Activated CD4-positive, alpha-beta memory T cell treated with anti-CD3 and anti-CD28 coated beads, Interleukin-2, amount 10 ng/mL, durations not matched to agents 7 days and 5 days (primary cell): Measurements from ENCODE around the gene PRKCA. TPM values are rescaled to one million over a fixed set of nuclear protein-coding genes. Genes with fewer than 3 reads are reported as not detected.

Source experiments
- CTCF ChIA-PET: fragments of 350-600 bp; sonication (Branson Sonifier 250); formaldehyde crosslinking; loops from one replicate; lab custom pipeline; 2021; ENCODE audit warnings: antibody characterized with exemption, inconsistent platforms; lab: Charles Lee
- POLR2A ChIA-PET: fragments of 350-600 bp; sonication (Branson Sonifier 250); formaldehyde crosslinking; loops from one replicate; lab custom pipeline; 2021; ENCODE audit warnings: antibody characterized with exemption; lab: Charles Lee
- DNase-seq: peaks from one replicate; pipeline ENCODE4 v3.0.0-alpha.2; 2020
- H3K27ac Mint-ChIP-seq: one replicate; pipeline ENCODE4 v1.8.0; 2021; ENCODE audit warnings: mild to moderate bottlenecking, mixed read lengths
- H3K27me3 Mint-ChIP-seq: one replicate; pipeline ENCODE4 v1.8.0; 2021; ENCODE audit warnings: mixed read lengths
- H3K36me3 Mint-ChIP-seq: one replicate; pipeline ENCODE4 v1.8.0; 2021; ENCODE audit warnings: low read depth, mixed read lengths
- H3K4me1 Mint-ChIP-seq: one replicate; pipeline ENCODE4 v1.8.0; 2021; ENCODE audit warnings: mixed read lengths
- H3K4me3 Mint-ChIP-seq: one replicate; pipeline ENCODE4 v1.8.0; 2021; ENCODE audit warnings: mild to moderate bottlenecking, mixed read lengths
- H3K9me3 Mint-ChIP-seq: one replicate; pipeline ENCODE4 v1.8.0; 2021; ENCODE audit warnings: mixed read lengths
- total RNA-seq, 2 experiments: library from RNA; stranded (reverse); gene quantifications; one replicate each; pipeline ENCODE4 v1.2.3, GENCODE V29; 2021

PRKCA gene
- total RNA-seq, 2 experiments from 2014 or later = 57.6 to 61.3 TPM

- Mint-ChIP-seq H3K27me3 (no peaks in the 10 kb centered on the region), H3K36me3 (peaks cover 17% of the 10 kb centered on the region), H3K4me3 (no peak overlapping the region), H3K9me3 (no peaks in the 10 kb centered on the region), H3K27ac (no peak overlapping the region), H3K4me1 (peaks cover 11% of the 10 kb centered on the region)
- POLR2A ChIA-PET = no interaction called here
- CTCF ChIA-PET = no interaction called here
- no peak for DNase-seq
These were observed 269.3 kb downstream of the PRKCA start for GRCh38 chr17:66571745-66572144.

GRCh38 chr17:66573078-66573477 lies 270.7 kb downstream of the PRKCA start:
- ChIA-PET CTCF (interaction anchor here (1.0 kb wide), 1 partner anchor 317 kb away, joined by 3 read pairs; no protein-coding TSS in a partner anchor), POLR2A (interaction anchor here (0.9 kb wide), 1 partner anchor 20 kb away, joined by 4 read pairs; no protein-coding TSS in a partner anchor)
- H3K4me1 Mint-ChIP-seq = no peaks in the 10 kb centered on the region
- DNase-seq = no peak
- H3K36me3 Mint-ChIP-seq = peaks cover 16% of the 10 kb centered on the region
- H3K4me3 Mint-ChIP-seq = no peak overlapping the region
- H3K27ac Mint-ChIP-seq = no peak overlapping the region
- no peaks in the 10 kb centered on the region for H3K9me3 Mint-ChIP-seq
- H3K27me3 Mint-ChIP-seq = no peaks in the 10 kb centered on the region

- POLR2A ChIA-PET = interaction anchor here (0.9 kb wide), 1 partner anchor 21 kb away, joined by 4 read pairs; no protein-coding TSS in a partner anchor
- peaks cover 3% of the 10 kb centered on the region for H3K4me1 Mint-ChIP-seq
- H3K4me3 Mint-ChIP-seq = no peak overlapping the region
- H3K36me3 Mint-ChIP-seq = peaks cover 21% of the 10 kb centered on the region
- H3K27me3 Mint-ChIP-seq = no peaks in the 10 kb centered on the region
- no peak for DNase-seq
- H3K9me3 Mint-ChIP-seq = no peaks in the 10 kb centered on the region
- CTCF ChIA-PET = no interaction called here
- no peak overlapping the region for H3K27ac Mint-ChIP-seq
These were observed 271.7 kb downstream of the PRKCA start for GRCh38 chr17:66574123-66574522.

- ChIA-PET POLR2A (no interaction called here), CTCF (interaction anchor here (1.6 kb wide), 1 partner anchor 10 kb away, joined by 6 read pairs; no protein-coding TSS in a partner anchor)
- H3K9me3 Mint-ChIP-seq = no peaks in the 10 kb centered on the region
- peaks cover 29% of the 10 kb centered on the region for H3K36me3 Mint-ChIP-seq
- no peak overlapping the region for H3K4me3 Mint-ChIP-seq
- DNase-seq = no peak
- no peaks in the 10 kb centered on the region for H3K27me3 Mint-ChIP-seq
- H3K27ac Mint-ChIP-seq = no peak overlapping the region
- peaks cover 4% of the 10 kb centered on the region for H3K4me1 Mint-ChIP-seq
These were observed 274.1 kb downstream of the PRKCA start for GRCh38 chr17:66576473-66576872.

- H3K27ac Mint-ChIP-seq = no peak overlapping the region
- H3K4me3 Mint-ChIP-seq = no peak overlapping the region
- CTCF ChIA-PET = interaction anchor here (1.6 kb wide), 1 partner anchor 10 kb away, joined by 6 read pairs; no protein-coding TSS in a partner anchor
- H3K9me3 Mint-ChIP-seq = peaks cover 1% of the 10 kb centered on the region
- POLR2A ChIA-PET = no interaction called here
- no peak for DNase-seq
- H3K27me3 Mint-ChIP-seq = no peaks in the 10 kb centered on the region
- peaks cover 4% of the 10 kb centered on the region for H3K4me1 Mint-ChIP-seq
- peaks cover 29% of the 10 kb centered on the region for H3K36me3 Mint-ChIP-seq
These were observed 274.6 kb downstream of the PRKCA start for GRCh38 chr17:66577041-66577440.

GRCh38 chr17:66578781-66579489 lies 276.5 kb downstream of the PRKCA start:
- H3K4me1 Mint-ChIP-seq = peaks cover 4% of the 10 kb centered on the region
- H3K36me3 Mint-ChIP-seq = peaks cover 36% of the 10 kb centered on the region
- POLR2A ChIA-PET = no interaction called here
- no peaks in the 10 kb centered on the region for H3K27me3 Mint-ChIP-seq
- CTCF ChIA-PET = interaction anchor here (1.6 kb wide), 1 partner anchor 12 kb away, joined by 4 read pairs; no protein-coding TSS in a partner anchor
- no peak for DNase-seq
- H3K4me3 Mint-ChIP-seq = no peak overlapping the region
- peaks cover 6% of the 10 kb centered on the region for H3K9me3 Mint-ChIP-seq
- H3K27ac Mint-ChIP-seq = no peak overlapping the region

GRCh38 chr17:66579556-66579955 lies 277.1 kb downstream of the PRKCA start:
- Mint-ChIP-seq H3K9me3 (peaks cover 6% of the 10 kb centered on the region), H3K27ac (no peak overlapping the region), H3K27me3 (no peaks in the 10 kb centered on the region), H3K4me3 (no peak overlapping the region), H3K36me3 (peaks cover 36% of the 10 kb centered on the region), H3K4me1 (peaks cover 4% of the 10 kb centered on the region)
- CTCF ChIA-PET = interaction anchor here (1.6 kb wide), 1 partner anchor 12 kb away, joined by 4 read pairs; no protein-coding TSS in a partner anchor
- POLR2A ChIA-PET = no interaction called here
- no peak for DNase-seq

- Mint-ChIP-seq H3K27ac (no peak overlapping the region), H3K4me1 (peaks cover 4% of the 10 kb centered on the region), H3K27me3 (no peaks in the 10 kb centered on the region), H3K36me3 (peaks cover 36% of the 10 kb centered on the region), H3K9me3 (peaks cover 6% of the 10 kb centered on the region), H3K4me3 (no peak overlapping the region)
- no peak for DNase-seq
- ChIA-PET POLR2A (no interaction called here), CTCF (interaction anchor here (1.6 kb wide), 1 partner anchor 13 kb away, joined by 4 read pairs; no protein-coding TSS in a partner anchor)
These were observed 278.0 kb downstream of the PRKCA start for GRCh38 chr17:66580184-66580955.

GRCh38 chr17:66580956-66581391 lies 278.6 kb downstream of the PRKCA start:
- peaks cover 6% of the 10 kb centered on the region for H3K9me3 Mint-ChIP-seq
- no peak for DNase-seq
- no peak overlapping the region for H3K4me3 Mint-ChIP-seq
- peaks cover 36% of the 10 kb centered on the region for H3K36me3 Mint-ChIP-seq
- H3K27ac Mint-ChIP-seq = no peak overlapping the region
- ChIA-PET CTCF (no interaction called here), POLR2A (no interaction called here)
- no peaks in the 10 kb centered on the region for H3K27me3 Mint-ChIP-seq
- peaks cover 4% of the 10 kb centered on the region for H3K4me1 Mint-ChIP-seq

GRCh38 chr17:66582373-66583111 lies 280.1 kb downstream of the PRKCA start:
- Mint-ChIP-seq H3K9me3 (peaks cover 6% of the 10 kb centered on the region), H3K27me3 (no peaks in the 10 kb centered on the region), H3K27ac (no peak overlapping the region), H3K4me1 (peaks cover 4% of the 10 kb centered on the region), H3K36me3 (peaks cover 34% of the 10 kb centered on the region), H3K4me3 (no peak overlapping the region)
- DNase-seq = no peak
- CTCF ChIA-PET = no interaction called here
- POLR2A ChIA-PET = no interaction called here

- H3K9me3 Mint-ChIP-seq = peaks cover 6% of the 10 kb centered on the region
- H3K4me1 Mint-ChIP-seq = peaks cover 8% of the 10 kb centered on the region
- no peak overlapping the region for H3K4me3 Mint-ChIP-seq
- ChIA-PET CTCF (no interaction called here), POLR2A (no interaction called here)
- no peak for DNase-seq
- peaks cover 30% of the 10 kb centered on the region for H3K36me3 Mint-ChIP-seq
- no peaks in the 10 kb centered on the region for H3K27me3 Mint-ChIP-seq
- H3K27ac Mint-ChIP-seq = no peak overlapping the region
These were observed 280.8 kb downstream of the PRKCA start for GRCh38 chr17:66583112-66583748.

GRCh38 chr17:66584927-66585326 lies 282.5 kb downstream of the PRKCA start:
- H3K4me1 Mint-ChIP-seq = peaks cover 7% of the 10 kb centered on the region
- no peak overlapping the region for H3K4me3 Mint-ChIP-seq
- no peak overlapping the region for H3K27ac Mint-ChIP-seq
- H3K9me3 Mint-ChIP-seq = peaks cover 6% of the 10 kb centered on the region
- no peaks in the 10 kb centered on the region for H3K27me3 Mint-ChIP-seq
- peaks cover 21% of the 10 kb centered on the region for H3K36me3 Mint-ChIP-seq
- ChIA-PET POLR2A (no interaction called here), CTCF (no interaction called here)
- no peak for DNase-seq
